ENCODE data around the gene PSEN2.

DNA sequence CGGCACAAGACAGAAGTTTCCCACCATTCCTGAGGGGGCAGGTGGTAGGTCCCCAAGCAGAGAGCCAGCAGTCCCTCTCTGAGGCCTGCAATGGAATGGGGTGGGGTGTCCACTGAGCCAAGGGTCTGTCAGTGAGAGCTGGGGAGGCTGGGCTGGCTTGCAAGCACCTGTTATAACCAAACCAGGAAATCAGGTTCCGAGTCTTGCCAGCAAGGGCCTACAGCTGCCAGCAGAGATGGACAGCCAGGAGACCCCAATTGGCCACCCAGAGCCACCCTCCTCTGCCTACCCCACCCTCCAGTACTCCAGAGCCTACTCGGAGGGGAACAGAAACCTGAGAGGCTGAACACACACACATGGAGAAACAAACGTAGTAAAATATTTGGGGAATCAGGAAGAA, 32.2 kb downstream of the PSEN2 start:
- TF ChIP-seq CTCF (conservative IDR thresholded peaks at IDR 0.05 in 1 of 2, IDR thresholded peaks at IDR 0.05 in 1 of 2; ENCODE audit: extremely low read depth in 1 of 2, insufficient read depth in 1 of 2, low read depth in 1 of 2, low read length in 2 of 2) (no peak), EZH2 (IDR thresholded peaks at IDR 0.05; ENCODE audit: borderline replicate concordance, low read length) (no peak)
